ENCODE measurements around the gene CEL.
A peak's percentile ranks its signal among the peaks of the same experiment; 100 is the strongest.

CEL gene

DNA sequence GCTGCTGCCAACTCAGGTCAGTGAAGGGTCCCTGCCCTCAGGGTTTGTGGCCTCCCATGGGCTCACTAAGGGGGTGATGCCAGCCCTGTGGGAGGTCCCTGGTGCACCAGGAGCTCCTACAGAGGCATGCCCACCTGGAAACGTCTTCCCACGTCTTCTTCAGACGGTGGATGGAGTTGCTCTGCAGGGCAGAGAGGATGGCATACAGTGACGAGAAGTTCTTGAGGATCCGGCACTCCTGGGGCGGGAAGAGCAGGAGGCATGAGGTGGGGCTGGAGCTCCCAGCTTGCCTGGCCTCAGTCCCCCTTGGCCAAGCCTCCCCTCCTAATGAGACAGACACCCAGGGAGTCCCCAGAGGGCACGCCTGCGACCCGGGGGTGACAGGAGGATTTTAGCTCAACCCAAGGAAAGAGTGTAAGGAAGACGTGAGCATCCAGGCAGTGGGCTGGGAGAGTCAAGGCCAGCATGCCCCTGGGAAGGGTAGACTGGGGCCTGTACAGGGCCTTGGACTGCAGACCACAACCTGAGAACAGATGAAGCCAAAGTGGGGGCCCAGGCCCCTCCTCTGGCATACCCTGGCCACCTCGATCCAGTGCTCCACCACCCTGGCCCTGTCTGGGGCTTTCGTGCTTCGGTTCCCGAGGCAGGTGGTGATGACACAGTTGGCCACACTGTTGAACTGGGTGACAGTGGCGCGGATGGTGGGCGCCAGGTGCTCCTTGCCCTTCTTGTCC lies 44.9 kb downstream of the CEL start:
- DNase-seq: no peak

DNA sequence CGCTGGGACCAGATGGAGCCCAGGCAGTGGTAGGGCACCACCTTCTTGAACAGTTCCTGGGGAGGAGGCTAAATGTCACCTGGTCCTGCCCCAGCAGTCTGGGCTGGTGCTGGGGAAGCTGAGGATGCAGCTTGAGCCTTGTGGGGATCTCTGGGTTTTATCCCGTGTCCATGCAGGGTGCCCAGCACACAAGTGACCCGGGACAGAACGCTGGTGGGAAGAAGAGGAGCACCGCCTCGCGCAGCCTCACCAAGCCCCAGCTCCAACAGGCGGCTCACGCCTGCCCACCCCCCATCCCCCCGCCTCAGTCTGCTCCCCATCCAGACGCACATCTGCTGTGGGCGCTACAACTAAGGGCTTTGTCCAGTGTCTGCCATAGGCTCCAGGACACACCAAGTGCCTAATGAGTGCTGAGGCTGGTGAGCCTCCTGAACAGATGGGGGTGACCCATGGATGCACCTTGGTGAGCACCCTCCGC lies 45.5 kb downstream of the CEL start:
- no peak for DNase-seq

DNA sequence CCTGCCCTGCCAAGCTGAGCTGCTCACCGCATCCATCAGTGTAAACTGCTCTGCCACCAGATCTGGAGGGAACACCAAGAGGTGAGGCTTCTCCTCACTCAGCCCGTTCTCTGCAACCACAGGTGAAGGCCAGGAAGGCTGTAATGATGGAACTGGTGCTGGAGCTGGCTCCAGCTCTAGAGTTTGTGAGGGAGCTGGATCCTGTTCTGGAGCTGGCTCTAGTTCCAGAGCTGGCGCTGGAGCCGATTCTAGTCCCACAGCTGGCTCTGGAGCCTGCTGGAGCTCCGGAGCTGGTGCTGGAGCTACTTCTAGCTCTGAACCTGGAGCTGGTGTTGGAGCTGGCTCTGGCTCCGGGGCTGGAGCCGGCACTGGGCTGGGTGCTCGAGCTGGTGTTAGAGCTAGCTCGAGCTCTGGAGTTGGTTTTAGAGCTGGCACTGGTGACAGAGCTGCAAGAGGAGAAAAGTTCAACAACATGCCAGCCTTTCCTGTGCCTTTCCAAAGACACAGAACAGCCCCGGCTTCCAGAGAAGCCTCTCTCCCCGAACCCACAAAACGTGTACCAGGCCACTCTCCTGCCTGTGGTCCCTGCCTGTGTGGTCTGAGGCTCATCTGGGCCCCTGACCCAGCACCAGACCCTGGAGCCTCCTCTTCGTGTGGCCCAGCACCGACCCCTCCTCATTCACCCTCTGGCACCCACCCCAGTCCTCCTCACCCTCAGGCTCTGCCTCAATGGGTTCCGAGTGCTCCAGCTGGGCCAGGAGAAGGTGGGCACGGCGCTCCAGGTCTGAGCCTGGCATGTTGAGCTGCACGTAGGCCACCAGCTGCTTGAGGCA lies 46.4 kb downstream of the CEL start:
- no peak for DNase-seq

DNA sequence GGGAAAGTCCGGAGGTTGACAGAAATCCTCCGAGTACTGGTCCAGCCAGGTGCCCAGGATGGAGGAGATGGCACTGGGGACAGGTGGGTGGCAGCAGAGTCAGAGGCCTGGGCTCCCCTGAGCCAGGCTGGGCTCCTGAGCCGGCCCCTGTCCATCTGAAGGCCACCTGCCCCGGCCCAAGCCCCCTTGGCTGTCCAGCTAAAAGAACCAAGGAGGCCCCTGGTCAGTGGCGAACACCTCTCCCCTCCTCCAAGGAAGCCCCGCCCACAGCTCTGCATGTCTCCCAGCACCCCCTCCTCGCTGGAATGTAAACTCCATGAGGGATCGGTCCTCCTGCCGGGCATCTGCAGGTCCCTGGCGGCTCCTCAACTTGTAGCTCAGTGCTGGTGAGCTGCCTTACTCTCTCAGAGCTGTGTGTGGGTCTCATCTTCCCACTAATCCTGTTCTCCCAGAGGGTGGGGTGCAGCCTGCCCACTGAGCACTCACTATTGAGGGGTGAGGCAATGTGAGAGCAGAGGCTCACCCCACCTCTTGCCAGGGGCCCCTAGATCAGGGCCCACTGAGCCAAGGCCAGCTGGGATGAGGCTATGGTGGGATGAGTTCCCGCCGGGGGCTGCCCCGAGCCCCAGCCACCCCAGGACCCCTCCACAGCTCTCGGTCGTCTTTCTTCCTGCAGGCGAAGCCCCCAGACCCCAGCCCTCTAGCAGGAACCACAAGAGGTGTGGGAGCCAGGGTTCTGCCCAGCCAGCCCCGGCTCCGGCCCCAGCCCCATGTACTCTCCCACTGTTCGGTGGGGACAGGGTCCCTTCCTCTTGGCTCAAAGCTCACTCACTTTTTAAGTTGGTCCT lies 47.2 kb downstream of the CEL start:
- no peak for DNase-seq

DNA sequence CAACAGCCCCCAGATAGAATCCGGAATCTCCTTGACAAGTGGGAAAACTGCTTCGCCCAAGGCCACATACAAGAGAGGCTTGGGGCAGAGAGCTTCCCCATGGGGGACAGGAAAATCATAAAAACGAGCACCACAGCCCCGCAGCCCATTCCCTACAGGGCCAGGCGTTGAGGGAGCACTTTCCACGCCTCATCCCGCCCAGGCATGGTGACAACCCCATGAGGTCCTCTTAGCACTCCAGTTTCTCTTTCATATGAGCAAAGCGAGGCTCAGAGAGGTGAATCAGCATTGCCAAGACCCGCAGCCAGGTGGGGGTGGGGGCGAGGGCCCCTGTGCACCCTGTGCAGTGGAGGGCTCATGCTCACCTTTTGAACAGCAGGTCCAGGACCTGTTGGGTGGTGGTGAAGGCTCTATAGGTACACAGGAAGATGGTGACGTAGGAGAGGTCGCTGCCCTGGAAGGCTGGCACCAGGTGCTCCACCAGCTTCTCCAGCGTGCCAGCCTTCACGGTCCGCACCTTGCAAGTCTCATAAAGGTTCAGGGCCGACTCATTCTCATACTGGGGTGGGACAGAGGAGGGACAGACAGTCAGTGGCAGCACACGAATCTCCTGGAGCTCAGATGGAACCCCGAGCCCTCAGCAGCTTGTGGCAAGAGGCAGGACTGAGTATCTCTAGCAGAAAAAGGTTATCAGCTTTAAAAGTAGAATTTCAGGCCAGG lies 48.3 kb downstream of the CEL start:
- no peak for DNase-seq

DNA sequence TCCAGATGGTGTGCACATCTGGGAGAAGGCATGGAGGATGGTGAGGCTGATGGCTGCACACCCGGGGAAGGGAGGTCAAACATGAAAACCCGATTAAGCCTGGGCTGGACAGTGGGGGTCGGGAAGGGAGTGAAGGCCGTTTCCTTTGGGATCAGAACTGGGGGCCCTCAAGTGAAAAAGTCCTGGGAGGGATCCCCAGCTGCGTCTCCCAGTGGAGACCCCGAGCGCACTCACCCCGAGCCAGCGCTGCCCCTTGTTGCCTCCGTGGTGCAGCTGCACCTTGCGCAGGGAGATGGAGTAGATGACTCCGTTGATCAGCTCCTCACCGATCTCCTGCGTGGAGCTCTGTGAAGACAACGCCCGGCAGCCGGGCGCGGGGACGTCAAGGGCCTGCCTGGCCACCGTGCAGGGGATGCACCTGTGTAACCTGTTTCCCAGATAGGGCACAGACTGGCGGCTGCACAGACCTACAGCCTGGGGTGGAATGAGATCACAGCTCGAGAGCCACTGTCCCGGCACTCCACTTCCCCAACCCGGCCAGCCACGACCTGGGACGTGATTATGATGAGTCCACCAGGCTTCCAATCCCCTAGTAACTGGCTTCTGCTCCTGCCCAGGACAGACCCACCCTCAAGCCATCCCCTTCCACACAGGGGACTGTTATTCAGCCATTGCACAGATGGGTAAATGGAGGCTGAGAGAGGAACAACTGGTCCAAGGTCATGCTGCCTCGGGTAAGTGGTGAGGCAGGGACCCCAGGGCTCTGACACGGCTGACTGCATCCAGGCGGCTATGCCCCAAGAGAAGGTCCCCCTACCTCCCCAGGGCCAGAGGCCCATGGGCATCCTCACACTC lies 50.3 kb downstream of the CEL start:
- DNase-seq: no peak

DNA sequence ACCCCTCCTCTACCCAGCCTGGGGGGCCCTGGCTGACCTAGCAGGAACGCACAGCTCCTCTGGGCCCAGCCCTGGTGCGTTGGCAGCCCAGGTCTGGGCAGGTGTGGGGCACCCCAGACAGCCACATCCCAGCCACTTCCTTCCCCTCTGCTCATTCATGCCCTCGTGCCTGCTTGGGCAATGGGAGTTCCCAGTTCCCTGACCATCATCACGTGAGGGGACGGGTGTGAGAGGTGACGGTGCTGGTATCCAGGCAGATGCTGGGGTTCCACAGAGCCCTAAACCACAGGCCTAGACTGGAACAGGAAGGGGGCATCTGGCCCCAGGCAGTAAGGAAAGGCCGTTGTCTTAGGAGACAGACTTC lies 50.9 kb downstream of the CEL start:
- DNase-seq: no peak

DNA sequence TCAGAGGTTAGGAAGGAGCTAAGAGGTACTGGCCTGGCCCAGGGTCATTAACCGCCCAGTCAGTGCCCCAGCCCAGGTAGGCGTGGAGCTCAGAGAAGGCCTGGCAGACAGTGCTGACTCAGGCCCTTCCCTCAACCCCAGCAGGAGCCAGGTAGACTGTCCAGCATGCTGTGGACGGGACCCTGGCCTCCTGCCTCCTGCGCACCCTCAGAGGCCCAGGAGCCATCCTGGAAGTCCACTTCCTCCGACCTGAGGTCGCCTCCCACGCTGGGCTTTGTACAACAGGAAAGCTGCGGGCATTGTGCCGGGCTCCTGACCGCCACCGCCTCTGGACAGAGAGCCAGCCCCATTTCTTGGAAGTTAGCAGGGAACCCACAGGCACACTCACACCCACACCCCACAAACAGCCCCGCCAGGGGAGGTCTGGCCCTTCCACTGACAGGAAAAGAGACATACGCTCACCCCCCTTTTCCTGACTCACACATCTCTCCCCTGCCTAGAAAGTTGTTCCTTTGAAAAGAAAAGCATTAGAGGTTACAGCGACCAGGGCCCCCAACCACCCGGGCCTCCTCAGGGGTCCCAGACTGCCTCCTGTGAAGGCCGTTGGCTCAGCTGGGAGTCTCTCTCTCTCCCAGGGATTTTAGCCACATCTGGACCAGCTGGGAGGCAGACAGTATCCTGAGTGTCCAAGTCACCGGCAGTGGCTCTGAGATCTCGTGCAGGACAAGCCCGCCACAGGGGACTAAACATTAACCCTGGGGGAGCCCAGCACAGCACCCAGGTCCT lies 51.6 kb downstream of the CEL start:
- DNase-seq: no peak

DNA sequence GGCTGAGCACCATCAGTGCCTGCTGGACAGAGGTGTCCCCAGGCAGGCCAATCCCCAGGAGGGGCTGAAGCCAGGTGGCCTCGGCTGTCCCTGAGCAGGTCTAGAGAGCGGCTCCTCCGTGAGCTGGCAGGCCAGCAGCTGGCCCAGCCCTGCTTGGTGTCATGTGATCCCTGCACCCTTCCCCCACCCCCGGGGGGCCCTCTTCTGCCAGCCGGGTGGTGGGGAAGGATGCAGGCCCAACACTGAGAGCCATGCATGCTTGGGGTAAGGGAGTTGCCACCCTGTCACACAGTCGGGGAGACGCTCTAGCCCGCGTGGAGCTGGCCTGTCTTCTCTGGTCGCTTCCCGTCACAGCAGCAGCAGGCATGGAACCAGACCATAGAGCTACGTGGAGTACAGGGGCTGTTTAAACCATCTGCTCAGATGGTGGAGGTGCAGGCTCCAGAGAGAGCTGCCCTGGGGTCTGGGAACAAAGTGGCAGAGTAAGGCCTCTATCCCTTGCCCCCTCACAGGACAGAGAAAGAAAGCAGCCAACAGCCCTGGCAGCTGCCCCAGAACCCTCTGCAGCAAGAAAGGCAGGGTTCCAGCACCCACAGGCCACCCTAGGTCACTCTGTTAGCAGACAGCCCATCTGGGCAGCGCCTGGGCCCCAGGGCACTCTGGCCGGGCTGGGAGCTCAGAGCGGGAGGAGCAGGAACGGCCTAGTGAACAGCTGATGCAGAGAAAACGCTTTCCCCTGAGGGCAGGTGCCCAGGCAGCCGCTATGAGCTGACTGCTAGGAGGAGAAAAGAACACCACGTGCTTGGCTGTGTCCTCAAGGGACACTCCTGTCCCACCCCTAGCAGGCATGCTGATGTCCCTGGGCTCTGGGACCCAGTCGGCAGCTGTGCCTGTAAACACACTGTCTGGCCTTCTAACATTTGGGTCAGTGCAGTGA lies 52.4 kb downstream of the CEL start:
- DNase-seq: peak; percentile 75

DNA sequence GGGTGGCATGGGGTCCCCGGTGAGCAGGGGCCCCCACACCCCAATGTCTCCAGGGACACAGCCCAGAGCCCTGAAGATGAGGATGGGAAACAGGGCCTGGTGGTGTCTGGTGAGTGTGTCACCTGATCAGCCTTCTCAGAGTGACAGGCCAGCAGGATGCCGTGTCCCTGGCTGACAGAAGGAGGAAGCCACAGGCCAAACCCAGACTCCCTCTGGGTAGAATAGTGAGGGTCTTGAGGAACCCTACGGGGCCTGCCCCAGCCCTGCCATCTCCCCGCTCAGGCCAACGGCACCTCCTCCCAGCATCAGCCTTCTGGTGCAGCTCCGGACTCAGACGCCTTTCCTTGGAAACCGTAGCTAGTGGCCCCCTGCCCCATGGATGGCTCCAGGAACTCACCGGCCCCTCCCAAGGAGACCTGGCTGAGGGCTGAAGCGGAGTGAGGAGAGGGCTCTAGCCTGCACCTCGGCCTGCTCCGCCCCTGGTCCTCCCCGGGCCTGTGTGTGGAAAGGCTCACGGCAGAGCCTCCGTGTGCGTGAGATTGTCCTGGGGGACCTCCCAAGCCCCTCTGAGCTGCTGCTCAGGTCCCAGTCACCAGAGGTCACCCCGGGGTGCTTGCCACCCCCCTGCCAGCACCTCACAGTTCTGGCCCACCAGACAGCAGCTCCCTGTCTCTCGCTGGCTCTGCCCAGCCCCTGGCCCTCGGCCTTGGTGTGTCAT lies 53.3 kb downstream of the CEL start:
- DNase-seq: no peak

DNA sequence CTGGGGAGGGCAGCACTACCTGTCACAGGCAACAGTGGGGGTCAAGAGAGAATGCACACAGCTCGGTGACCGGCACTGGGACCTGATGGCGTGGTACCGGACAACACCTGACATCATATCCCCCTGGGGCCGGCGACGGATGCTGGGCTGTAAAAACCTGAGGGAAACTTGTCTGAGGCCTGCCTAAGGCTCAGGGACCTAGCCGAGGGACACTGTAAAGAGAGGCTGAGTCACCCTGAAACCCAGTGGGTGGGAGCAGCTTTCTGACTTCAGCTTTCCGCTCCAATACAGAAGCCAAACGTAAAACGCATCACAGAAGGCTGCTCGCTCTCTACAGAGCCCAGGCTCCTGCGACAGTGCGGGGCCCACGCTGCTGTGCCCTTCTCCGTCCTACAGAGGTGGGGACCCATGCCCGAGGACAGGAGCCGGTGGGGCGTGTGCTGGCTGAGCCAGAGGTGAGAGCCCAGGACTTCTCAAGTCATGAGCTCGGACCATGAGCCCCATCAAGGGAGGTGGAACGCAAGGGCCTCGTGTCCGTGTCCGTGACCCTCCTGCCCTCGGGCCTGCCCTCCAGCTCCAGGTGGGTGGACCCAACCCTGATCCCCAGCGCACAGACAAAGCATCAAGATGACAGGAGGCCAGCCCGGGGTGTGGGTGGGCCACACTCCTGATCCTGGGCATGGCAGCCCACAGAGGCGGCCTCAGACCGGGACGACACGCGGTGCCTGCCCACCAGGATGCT lies 54.0 kb downstream of the CEL start:
- no peak for DNase-seq

DNA sequence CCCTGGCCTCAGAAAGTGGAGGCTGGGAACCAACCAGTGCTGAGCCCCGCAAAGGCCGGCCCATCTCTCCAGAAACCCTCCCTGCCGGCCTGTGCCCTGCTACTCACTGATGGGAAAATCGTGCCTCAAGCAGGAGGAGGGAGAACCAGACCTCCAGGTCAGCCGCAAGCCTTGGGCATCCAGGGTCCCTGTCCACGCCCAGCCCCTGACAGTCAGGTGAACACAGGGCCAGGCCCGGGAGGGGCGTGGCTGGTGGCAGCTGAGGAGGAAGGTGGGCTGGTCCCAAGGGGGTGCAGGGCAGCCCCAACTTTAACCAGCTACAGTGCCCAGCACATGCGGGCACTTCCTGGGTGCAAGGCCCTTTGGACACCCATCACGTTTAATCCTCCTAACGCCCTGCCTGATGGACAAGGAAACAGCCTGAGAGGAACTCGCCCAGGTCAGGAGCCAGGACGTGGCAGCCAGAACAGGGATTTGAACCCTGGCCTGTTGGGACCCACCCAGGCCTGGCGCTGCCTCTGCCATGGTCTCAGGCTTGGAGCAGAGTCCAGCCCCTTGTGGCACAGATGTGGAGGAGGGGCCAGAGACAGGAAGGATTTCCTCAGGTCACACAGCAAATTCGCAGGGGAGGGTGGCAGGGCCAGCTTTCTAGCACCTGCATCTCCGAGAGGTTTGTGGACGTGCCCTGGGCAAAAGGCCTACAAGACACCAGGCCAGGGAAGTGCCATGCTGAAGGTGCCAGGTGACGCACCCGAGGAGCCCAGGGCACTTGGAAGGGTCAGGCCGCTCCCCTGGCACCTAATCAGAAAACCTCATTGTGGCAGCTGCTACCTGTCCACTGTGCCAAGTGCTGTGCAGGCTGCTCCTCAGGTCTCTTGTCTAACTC lies 54.8 kb downstream of the CEL start:
- DNase-seq: no peak

DNA sequence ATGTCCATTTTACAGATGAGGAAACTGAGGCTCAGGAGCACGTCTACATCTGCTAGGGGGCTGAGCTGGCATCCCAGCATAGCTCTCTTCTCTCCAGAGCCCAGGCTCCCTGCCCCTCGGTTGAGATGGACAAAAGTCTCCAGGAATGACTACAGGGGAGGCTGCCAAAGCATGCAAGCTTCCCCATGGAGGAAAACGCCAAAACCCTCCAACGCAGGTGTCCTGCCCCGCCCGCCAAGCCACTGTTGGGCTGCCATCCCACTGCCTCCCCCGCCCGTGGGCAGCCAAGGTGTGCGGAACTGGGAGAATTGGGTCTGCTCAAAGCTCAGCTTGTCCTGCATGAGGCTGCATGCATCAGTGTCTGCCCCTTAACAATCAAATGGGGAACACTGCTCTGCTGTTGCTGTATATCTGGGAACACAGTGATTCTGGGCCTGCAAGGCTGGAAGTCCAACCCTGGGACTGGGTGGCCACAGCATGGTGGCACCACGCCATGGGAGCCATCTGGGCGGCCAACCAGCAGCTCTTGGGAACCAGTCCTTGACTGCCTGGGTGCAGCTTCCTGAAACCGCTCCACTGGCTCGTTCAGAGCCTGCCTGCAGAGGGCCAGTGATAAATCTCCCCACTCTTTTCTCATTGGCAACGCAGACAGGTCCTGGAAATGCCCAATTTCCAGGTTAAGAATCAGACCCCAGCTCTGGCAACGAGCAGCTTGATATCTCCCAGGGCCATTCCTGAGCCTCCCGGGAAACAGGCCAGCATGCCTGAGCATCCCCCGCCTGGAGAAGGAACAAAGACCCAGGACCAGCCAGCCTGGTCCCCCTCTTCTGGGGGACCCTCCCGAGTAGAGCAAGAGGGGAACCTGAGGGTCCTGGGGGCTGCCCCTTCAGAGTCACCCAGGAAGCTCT lies 55.7 kb downstream of the CEL start:
- DNase-seq: peak; percentile 92

DNA sequence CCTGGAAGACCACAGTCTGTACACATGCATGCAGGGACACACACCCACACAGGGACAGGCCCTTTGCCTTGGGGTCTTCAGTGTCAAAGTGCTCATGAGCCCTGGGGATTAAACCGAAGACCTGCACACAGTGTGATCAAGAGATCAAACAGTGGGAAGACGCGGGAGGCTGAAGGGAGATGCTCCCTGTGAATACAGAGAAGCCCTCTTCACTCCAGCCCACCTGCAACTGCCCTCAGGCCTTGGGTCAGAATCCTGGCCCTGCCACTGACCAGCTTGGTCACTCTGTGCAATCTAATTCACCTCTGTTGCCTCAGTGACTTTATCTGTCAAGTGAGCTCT lies 56.4 kb downstream of the CEL start:
- DNase-seq: no peak

DNA sequence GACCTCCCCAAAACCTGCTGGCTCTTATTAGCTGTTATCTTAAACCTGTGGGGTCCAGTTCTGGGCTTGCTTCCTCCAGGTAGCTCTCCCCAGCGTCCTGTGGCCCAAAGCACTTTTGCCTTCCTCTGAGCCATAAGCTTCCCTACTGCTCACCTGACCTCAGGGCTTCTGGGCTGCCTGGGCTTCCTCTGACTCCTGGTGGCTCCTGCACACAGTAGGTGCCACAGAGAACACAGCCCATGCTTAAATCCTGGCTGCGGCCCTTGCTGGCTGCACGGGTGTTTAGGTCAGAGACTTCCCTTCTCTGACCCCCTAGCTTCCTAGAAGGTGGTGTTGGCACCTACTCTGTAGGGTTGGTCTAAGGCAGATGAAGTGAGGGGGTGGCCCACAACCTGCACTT lies 56.8 kb downstream of the CEL start:
- DNase-seq: no peak

All from midbrain (tissue), 1 donor.